Chondrocyte (in vitro differentiated cells): ENCODE results near the gene RANGAP1. TPM values are rescaled to one million over a fixed set of nuclear protein-coding genes. Genes with fewer than 3 reads are reported as not detected.

Source experiments
- DNase-seq: peaks from one replicate; pipeline ENCODE4 v3.0.0; 2021; ENCODE audit warnings: mixed read lengths, low spot score
- H3K27ac Mint-ChIP-seq: one replicate; pipeline ENCODE4 v1.8.0; 2021; ENCODE audit warnings: mild to moderate bottlenecking, moderate library complexity, mixed read lengths; ENCODE audit not compliant: unreplicated experiment
- H3K27me3 Mint-ChIP-seq: 2 replicates; pipeline ENCODE4 v1.8.0; 2021; ENCODE audit warnings: low read depth, mixed read lengths
- H3K36me3 Mint-ChIP-seq: 2 replicates; pipeline ENCODE4 v1.8.0; 2021; ENCODE audit warnings: low read depth, mixed read lengths
- H3K4me1 Mint-ChIP-seq: 2 replicates; pipeline ENCODE4 v1.8.0; 2021; ENCODE audit warnings: low read depth, mild to moderate bottlenecking, mixed read lengths
- H3K4me3 Mint-ChIP-seq: one replicate; pipeline ENCODE4 v1.8.0; 2021; ENCODE audit warnings: mild to moderate bottlenecking, moderate library complexity, mixed read lengths; ENCODE audit not compliant: unreplicated experiment
- H3K9me3 Mint-ChIP-seq: 2 replicates; pipeline ENCODE4 v1.8.0; 2021; ENCODE audit warnings: low read depth, mixed read lengths
- total RNA-seq: library from RNA; stranded (reverse); gene quantifications from 3 replicates; pipeline ENCODE4 v1.2.1, GENCODE V29; 2021
- TF ChIP-seq, protein P1 (sequence below): fragments of 200-600 bp; sonication (generic); IDR thresholded peaks from 2 replicates; pipeline ENCODE4 v1.5.0; 2021; ENCODE audit warnings: antibody characterized with exemption, mild to moderate bottlenecking, moderate library complexity

The RANGAP1 gene
- total RNA-seq, 1 donor from 2014 or later = 35.4 TPM

DNA sequence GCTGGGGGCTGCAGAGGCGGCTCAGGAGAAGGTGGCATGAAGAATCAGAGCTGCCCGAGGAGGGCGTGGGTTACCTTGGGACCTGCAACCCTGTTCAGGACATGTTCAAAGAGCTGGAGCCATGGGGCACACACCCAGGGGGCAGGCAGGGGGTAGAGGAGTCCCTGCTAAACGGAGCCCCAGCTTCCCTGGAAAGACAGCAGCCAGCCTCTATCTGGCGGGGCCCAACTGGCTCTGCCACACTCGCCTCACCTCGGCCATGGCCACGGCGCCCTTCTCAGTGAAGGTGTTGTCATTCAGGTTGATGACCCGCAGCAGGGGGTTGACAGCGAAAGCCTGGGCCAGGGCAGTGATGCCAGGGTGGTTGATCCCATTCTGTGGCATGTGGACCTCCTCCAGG lies 28.3 kb downstream of the RANGAP1 start:
- no peak for DNase-seq
- Mint-ChIP-seq H3K27ac (no peak overlapping the region), H3K36me3 (peaks cover 21% of the 10 kb centered on the region), H3K27me3 (no peaks in the 10 kb centered on the region), H3K4me3 (no peak overlapping the region), H3K4me1 (peaks cover 15% of the 10 kb centered on the region), H3K9me3 (no peaks in the 10 kb centered on the region)
- TF ChIP-seq, protein P1, sequence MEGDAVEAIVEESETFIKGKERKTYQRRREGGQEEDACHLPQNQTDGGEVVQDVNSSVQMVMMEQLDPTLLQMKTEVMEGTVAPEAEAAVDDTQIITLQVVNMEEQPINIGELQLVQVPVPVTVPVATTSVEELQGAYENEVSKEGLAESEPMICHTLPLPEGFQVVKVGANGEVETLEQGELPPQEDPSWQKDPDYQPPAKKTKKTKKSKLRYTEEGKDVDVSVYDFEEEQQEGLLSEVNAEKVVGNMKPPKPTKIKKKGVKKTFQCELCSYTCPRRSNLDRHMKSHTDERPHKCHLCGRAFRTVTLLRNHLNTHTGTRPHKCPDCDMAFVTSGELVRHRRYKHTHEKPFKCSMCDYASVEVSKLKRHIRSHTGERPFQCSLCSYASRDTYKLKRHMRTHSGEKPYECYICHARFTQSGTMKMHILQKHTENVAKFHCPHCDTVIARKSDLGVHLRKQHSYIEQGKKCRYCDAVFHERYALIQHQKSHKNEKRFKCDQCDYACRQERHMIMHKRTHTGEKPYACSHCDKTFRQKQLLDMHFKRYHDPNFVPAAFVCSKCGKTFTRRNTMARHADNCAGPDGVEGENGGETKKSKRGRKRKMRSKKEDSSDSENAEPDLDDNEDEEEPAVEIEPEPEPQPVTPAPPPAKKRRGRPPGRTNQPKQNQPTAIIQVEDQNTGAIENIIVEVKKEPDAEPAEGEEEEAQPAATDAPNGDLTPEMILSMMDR = no peak

DNA sequence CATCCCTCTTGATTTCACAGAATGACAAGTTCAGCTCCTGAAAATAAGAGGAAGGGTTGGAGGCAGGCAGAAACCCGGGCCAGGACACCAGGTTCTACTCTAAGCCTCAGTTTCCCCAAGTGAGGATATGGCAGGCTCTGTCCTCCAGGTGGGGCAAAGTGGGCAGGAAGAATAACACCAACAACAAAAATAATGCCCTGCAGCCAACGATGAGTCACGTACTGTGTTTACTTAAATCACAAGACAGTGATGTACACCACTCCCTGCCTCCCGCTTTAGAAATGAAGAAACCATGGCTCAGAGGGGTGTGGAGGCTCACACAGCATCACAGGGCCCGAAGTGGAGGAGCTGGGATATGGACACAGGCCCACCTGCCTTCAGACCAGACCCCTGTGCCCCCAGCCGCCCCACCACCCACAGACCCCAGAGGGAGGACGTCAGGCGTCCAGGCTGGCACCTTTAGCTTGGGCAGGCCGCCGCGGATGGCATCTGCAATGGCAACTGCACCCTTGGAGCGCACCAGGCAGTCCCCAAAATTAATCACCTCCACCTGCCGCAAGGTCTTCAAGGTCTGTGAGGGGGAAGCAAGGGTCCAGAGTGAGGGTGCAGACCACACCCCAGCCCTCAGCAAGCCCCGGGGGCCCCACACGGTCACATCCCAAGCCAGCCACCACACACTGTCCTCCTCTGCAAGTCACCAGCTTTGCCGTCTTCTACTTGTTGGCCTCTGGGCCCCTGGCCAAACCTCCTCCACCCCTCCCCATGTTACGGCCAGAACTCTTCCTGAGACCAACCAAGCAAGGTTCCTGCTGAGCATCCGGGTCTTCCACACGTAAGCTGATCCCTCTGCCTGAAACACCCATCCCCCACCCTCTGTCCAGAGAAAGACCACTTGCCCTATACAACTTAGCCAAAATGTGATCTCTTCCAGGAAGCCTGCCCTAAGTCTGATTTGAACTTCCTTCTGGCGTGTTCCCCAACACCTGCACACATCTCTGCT lies 29.4 kb downstream of the RANGAP1 start:
- H3K27ac Mint-ChIP-seq = peak overlapping the region; percentile 77
- peaks cover 17% of the 10 kb centered on the region for H3K36me3 Mint-ChIP-seq
- no peaks in the 10 kb centered on the region for H3K9me3 Mint-ChIP-seq
- H3K4me3 Mint-ChIP-seq = no peak overlapping the region
- TF ChIP-seq, protein P1 = peak; percentile 46
- DNase-seq = no peak
- H3K4me1 Mint-ChIP-seq = peaks cover 15% of the 10 kb centered on the region
- H3K27me3 Mint-ChIP-seq = no peaks in the 10 kb centered on the region

DNA sequence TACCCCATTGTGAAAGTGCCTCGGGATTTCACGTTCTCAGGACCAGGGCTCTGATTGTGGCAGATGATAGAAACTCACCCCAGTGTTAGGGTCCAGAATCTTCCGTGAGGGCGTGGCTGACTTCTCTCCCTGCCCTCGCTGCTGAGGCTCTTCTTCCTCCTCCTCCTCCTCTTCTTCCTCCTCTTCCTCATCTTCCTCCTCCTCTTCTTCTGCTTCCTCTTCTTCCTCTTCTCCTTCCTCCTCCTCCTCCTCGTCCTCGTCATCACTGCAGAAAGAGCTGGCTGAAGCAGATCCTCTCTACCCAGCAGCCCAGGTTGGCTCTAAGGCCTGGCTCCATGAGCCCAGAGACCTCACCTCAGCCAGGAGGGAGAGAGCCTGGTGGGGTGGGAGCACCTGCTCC lies 31.8 kb downstream of the RANGAP1 start:
- H3K4me3 Mint-ChIP-seq = no peak overlapping the region
- no peaks in the 10 kb centered on the region for H3K27me3 Mint-ChIP-seq
- TF ChIP-seq, protein P1 = no peak
- no peak for DNase-seq
- H3K27ac Mint-ChIP-seq = no peak overlapping the region
- H3K9me3 Mint-ChIP-seq = no peaks in the 10 kb centered on the region
- H3K4me1 Mint-ChIP-seq = peaks cover 15% of the 10 kb centered on the region
- peaks cover 24% of the 10 kb centered on the region for H3K36me3 Mint-ChIP-seq

DNA sequence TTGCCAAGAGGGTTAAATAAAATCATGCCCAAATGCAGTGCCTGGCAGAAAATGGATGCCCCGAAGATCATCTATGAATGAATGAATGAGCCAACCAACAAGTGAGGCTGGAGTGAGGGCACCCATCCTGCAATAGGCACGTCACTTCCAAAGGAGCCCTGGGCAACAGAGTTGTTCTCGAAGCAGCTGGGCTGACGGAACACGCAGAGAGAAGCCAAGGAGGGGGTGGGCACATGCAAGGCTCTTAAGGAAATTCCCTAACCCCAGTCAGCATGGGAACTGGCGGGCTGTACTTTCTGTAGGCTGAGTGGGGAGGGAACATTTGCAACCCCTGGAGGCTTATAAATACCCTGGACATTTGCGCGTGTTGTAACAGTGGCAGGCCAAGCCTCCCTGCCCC lies 33.6 kb downstream of the RANGAP1 start:
- Mint-ChIP-seq H3K4me3 (no peak overlapping the region), H3K27me3 (no peaks in the 10 kb centered on the region), H3K4me1 (peaks cover 14% of the 10 kb centered on the region), H3K9me3 (no peaks in the 10 kb centered on the region), H3K27ac (no peak overlapping the region), H3K36me3 (peaks cover 29% of the 10 kb centered on the region)
- DNase-seq = no peak
- TF ChIP-seq, protein P1 = no peak

DNA sequence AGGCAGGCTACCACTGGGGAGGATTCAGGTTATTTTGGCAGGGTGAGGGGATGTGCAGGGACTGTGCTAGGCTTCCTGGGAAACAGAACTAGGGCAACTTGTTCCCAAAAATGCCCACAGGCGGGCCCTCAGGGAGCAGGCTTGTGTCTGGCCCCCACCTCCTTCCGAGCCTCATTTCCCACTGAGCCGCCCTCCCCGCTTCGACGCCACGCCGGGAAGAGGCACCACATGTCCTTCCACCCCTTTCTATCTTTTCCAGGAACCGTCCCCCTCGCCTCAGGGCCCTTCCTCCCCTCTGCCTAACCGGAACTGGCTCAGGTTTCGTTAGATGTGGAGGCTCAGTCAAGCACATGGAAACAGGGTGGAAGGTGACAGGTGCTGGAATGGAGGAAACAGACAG lies 35.9 kb downstream of the RANGAP1 start:
- H3K27ac Mint-ChIP-seq = no peak overlapping the region
- no peaks in the 10 kb centered on the region for H3K4me1 Mint-ChIP-seq
- peaks cover 26% of the 10 kb centered on the region for H3K36me3 Mint-ChIP-seq

More for the DNA sequence above, 35.9 kb downstream of the RANGAP1 start:
- no peaks in the 10 kb centered on the region for H3K9me3 Mint-ChIP-seq
- no peaks in the 10 kb centered on the region for H3K27me3 Mint-ChIP-seq
- H3K4me3 Mint-ChIP-seq = no peak overlapping the region
- TF ChIP-seq, protein P1 = no peak
- DNase-seq = no peak
